B cell (primary cell): ENCODE results near the gene ALOX5AP. TPM values are rescaled to one million over a fixed set of nuclear protein-coding genes. Genes with fewer than 3 reads are reported as not detected.

ENCODE experiments used
- ATAC-seq: fragments of 200-7000 bp; cut with Tn5 transposase; one replicate; pipeline ENCODE4 v1.10.0; 2021; ENCODE audit warnings: low read depth, mild to moderate bottlenecking, moderate number of reproducible peaks, moderate library complexity
- CTCF ChIA-PET: fragments of 350-600 bp; sonication (Branson Sonifier 250); formaldehyde crosslinking; loops from one replicate; lab custom pipeline; 2021; ENCODE audit warnings: antibody characterized with exemption, inconsistent platforms; lab: Charles Lee
- POLR2A ChIA-PET: fragments of 350-600 bp; sonication (Branson Sonifier 250); formaldehyde crosslinking; loops from one replicate; lab custom pipeline; 2021; ENCODE audit warnings: antibody characterized with exemption; lab: Charles Lee
- DNase-seq: peaks from one replicate; pipeline ENCODE4 v3.0.0; 2013
- H2AFZ ChIP-seq: 2 replicates; pipeline ENCODE4 v1.6.1; 2012; ENCODE audit warnings: mild to moderate bottlenecking, low read depth, low read length; ENCODE audit not compliant: insufficient read depth, poor library complexity, severe bottlenecking
- H3K27ac ChIP-seq, 2 donors: 1 replicate in 1 of 2; 2 replicates in 1 of 2; pipeline ENCODE4 v1.5.1; 2012 to 2013; ENCODE audit warnings: low read length in 2 of 2, mild to moderate bottlenecking in 2 of 2, moderate library complexity in 1 of 2
- H3K27me3 ChIP-seq, 4 experiments: fragments of 200-600 bp in 1 of 4; sonication (generic) in 1 of 4; replicated peaks in 1 of 4; 1 replicate in 2 of 4; 2 replicates in 2 of 4; pipeline versions ENCODE4 v1.6.1 to v1.7.0; 2013 to 2016; ENCODE audit warnings: low read length in 3 of 4, mild to moderate bottlenecking in 2 of 4, mixed read lengths in 1 of 4, moderate library complexity in 1 of 4; ENCODE audit not compliant: insufficient read depth in 4 of 4, control insufficient read depth in 3 of 4; ENCODE audit errors: control extremely low read depth in 1 of 4
- H3K36me3 ChIP-seq, 2 experiments: replicated peaks in 1 of 2; 1 replicate in 1 of 2; 2 replicates in 1 of 2; pipeline versions ENCODE4 v1.6.1 to v1.7.1; 2013; ENCODE audit warnings: low read length in 1 of 2; ENCODE audit not compliant: insufficient read depth in 2 of 2, control insufficient read depth in 1 of 2; ENCODE audit errors: control extremely low read depth in 1 of 2, extremely low read depth in 1 of 2
- H3K4me1 ChIP-seq, 2 donors: fragments of 200-600 bp in 1 of 2; sonication (generic) in 1 of 2; 1 replicate in 1 of 2; 2 replicates in 1 of 2; pipeline versions ENCODE4 v1.5.1 to v1.6.1; 2013 to 2017; ENCODE audit warnings: low read length in 2 of 2; ENCODE audit not compliant: control insufficient read depth in 2 of 2, insufficient read depth in 2 of 2
- H3K4me2 ChIP-seq: replicated peaks from 2 replicates; pipeline ENCODE3; 2012; ENCODE audit warnings: mild to moderate bottlenecking, low read depth, low read length; ENCODE audit not compliant: poor library complexity, severe bottlenecking
- H3K4me3 ChIP-seq, 5 experiments: fragments of 200-600 bp in 1 of 5; sonication (generic) in 1 of 5; 1 replicate in 3 of 5; 2 replicates in 2 of 5; pipeline versions ENCODE4 v1.5.1 to v1.7.0; 2011 to 2016; ENCODE audit warnings: low read length in 4 of 5, mild to moderate bottlenecking in 4 of 5, low read depth in 2 of 5, control low read depth in 1 of 5, moderate library complexity in 1 of 5; ENCODE audit not compliant: insufficient read depth in 1 of 5; ENCODE audit errors: control extremely low read depth in 1 of 5, extremely low read depth in 1 of 5
- H3K79me2 ChIP-seq: fragments of 200-600 bp; sonication (generic); one replicate; pipeline ENCODE4 v1.6.0; 2016; ENCODE audit warnings: low read length; ENCODE audit not compliant: control insufficient read depth, insufficient read depth
- H3K9ac ChIP-seq: fragments of 200-600 bp; sonication (generic); 2 replicates; pipeline ENCODE4 v1.6.1; 2017; ENCODE audit warnings: mild to moderate bottlenecking, low read length, moderate library complexity
- H3K9me3 ChIP-seq, 3 donors: one replicate each; pipeline versions ENCODE4 v1.6.1 to v1.7.1; 2013; ENCODE audit warnings: low read length in 2 of 3; ENCODE audit not compliant: control insufficient read depth in 2 of 3, insufficient read depth in 1 of 3; ENCODE audit errors: control extremely low read depth in 1 of 3
- H4K20me1 ChIP-seq: 2 replicates; pipeline ENCODE4 v1.6.0; 2012; ENCODE audit warnings: mild to moderate bottlenecking, low read length; ENCODE audit not compliant: insufficient read depth, control insufficient read depth, poor library complexity, severe bottlenecking
- H3K27ac Mint-ChIP-seq: one replicate; pipeline ENCODE4 v1.8.0; 2021; ENCODE audit warnings: mixed read lengths
- H3K27me3 Mint-ChIP-seq: one replicate; pipeline ENCODE4 v1.8.0; 2021; ENCODE audit warnings: mixed read lengths
- H3K4me1 Mint-ChIP-seq: one replicate; pipeline ENCODE4 v1.8.0; 2021; ENCODE audit warnings: mixed read lengths
- H3K4me3 Mint-ChIP-seq: one replicate; pipeline ENCODE4 v1.8.0; 2021; ENCODE audit warnings: mixed read lengths
- H3K9me3 Mint-ChIP-seq: one replicate; pipeline ENCODE4 v1.8.0; 2022; ENCODE audit warnings: mixed read lengths; ENCODE audit not compliant: insufficient read depth
- EZH2 ChIP-seq: IDR thresholded peaks from 2 replicates; pipeline ENCODE4 v1.6.1; 2012; ENCODE audit warnings: borderline replicate concordance, low read depth, mild to moderate bottlenecking, moderate library complexity, low read length; ENCODE audit not compliant: insufficient read depth, poor library complexity, severe bottlenecking
- WGBS: methylation state at CpG from one replicate; pipeline ENCODE4 v1.1.5; 2013; ENCODE audit warnings: missing lambda C conversion rate; ENCODE audit not compliant: insufficient coverage; 5-methylcytosine and 5-hydroxymethylcytosine counted together
- intact Hi-C: fragments of 100-400 bp; cut with micrococcal nuclease; formaldehyde crosslinking; loops from one replicate; pipeline ENCODE4 v1.10.0; 2022
- polyA plus RNA-seq: library from polyadenylated mRNA; depleted of rRNA; stranded (reverse); fragments of >200 nt; gene quantifications from 2 replicates; pipeline ENCODE4 v1.2.3, GENCODE V29; 2012
- total RNA-seq, 2 donors: library from RNA; stranded (reverse); fragments of 120-200 nt in 1 of 2; gene quantifications; 1 replicate in 1 of 2; 2 replicates in 1 of 2; pipeline versions ENCODE4 v1.2.3 to v1.2.4, GENCODE V29; 2013 to 2022
- TF ChIP-seq, protein P1 (sequence below): fragments of 200-600 bp; IDR thresholded peaks from one replicate; pipeline ENCODE4 v1.8.0; 2022; ENCODE audit warnings: antibody characterized with exemption, mild to moderate bottlenecking

ALOX5AP gene
- total and polyA plus RNA-seq, 2 donors (not counting 1 experiment from before 2014, with no cell fraction given), result 81.4 to 87.5 TPM

DNA sequence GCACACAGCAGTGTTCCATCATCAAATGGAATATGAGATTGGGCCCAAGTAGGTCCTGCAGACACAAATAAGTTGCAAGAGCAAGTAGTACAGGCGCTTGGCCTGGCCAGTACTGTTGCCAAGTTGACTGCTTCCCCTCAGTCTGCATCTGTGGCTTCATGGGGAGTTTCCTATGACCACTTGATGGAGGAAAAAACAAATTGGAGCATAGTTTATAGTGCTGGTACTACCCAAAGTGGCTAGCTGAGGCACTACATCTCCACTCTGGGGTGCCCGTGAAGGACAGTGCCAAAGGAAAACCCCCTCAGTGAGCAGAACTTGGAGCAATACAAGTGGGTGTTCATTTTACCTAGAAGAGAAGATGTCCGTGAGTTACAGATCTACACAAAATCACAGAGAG is 10.6 kb upstream of the ALOX5AP start:
- Histone ChIP-seq H4K20me1 (no peaks in the 10 kb centered on the region), H3K36me3 (no peaks in the 10 kb centered on the region), H3K79me2 (no peaks in the 10 kb centered on the region), H3K9me3 (no peaks in the 10 kb centered on the region), H3K4me3 (no peak overlapping the region), H3K4me2 (no peak overlapping the region), H3K4me1 (peaks cover 28 to 30% of the 10 kb centered on the region in 2 donors), H3K27me3 (no peaks in the 10 kb centered on the region), H3K27ac (no peak overlapping the region), H2AFZ (no peak overlapping the region), H3K9ac (no peak overlapping the region)
- no peak for ATAC-seq
- intact Hi-C loops, result no loop called here
- DNase-seq, result no peak
- H3K4me3 Mint-ChIP-seq, result no peak overlapping the region
- CTCF ChIA-PET, result no interaction called here
- no peaks in the 10 kb centered on the region for H3K27me3 Mint-ChIP-seq
- TF ChIP-seq EZH2, result no peak
- TF ChIP-seq, protein P1, sequence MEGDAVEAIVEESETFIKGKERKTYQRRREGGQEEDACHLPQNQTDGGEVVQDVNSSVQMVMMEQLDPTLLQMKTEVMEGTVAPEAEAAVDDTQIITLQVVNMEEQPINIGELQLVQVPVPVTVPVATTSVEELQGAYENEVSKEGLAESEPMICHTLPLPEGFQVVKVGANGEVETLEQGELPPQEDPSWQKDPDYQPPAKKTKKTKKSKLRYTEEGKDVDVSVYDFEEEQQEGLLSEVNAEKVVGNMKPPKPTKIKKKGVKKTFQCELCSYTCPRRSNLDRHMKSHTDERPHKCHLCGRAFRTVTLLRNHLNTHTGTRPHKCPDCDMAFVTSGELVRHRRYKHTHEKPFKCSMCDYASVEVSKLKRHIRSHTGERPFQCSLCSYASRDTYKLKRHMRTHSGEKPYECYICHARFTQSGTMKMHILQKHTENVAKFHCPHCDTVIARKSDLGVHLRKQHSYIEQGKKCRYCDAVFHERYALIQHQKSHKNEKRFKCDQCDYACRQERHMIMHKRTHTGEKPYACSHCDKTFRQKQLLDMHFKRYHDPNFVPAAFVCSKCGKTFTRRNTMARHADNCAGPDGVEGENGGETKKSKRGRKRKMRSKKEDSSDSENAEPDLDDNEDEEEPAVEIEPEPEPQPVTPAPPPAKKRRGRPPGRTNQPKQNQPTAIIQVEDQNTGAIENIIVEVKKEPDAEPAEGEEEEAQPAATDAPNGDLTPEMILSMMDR, result no peak
- peaks cover 2% of the 10 kb centered on the region for H3K9me3 Mint-ChIP-seq
- 100% methylated on average over 1 of the region's 3 CpGs for WGBS
- H3K27ac Mint-ChIP-seq, result no peak overlapping the region
- POLR2A ChIA-PET, result interaction anchor here (0.7 kb wide), 1 partner anchor 55 kb away, joined by 5 read pairs; no protein-coding TSS in a partner anchor
- H3K4me1 Mint-ChIP-seq, result peaks cover 30% of the 10 kb centered on the region

DNA sequence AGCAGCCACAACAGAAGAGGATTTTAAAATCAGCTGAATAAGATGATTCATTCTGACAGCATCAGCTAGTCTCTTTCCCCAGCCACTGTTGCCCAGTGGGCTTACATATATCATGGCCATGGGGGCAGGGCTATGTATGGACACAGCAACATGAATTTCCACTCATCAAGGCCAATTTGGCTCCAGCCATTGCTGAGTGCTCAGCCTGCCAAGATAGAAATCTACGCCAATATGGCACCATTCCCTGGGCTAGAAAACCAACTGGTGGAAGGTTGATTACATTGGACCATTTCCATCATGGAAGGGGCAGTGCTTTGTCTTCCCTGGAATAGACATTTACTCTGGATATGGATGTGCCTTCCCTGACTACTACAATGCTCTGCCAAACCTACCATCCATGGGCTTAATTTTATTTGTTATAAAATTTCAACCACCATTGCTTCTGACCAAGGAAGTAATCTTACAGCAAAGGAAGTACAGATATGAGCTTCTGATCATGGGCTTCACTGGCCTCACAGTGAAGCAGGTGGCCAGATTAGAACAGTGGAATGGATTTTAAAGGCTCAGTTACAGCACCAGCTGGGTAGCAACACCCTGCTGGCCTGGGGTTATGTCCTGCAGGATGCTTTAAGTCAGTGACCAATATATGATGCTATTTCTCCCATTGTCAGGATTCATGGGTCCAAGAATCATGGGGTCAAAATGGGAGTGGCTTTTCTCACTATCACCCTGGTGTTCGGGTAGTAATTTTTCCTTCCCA is 9.8 kb upstream of the ALOX5AP start:
- no peak overlapping the region for H3K27ac ChIP-seq
- H3K79me2 ChIP-seq, result no peaks in the 10 kb centered on the region
- intact Hi-C loops, result no loop called here
- Mint-ChIP-seq H3K27me3 (no peaks in the 10 kb centered on the region), H3K27ac (no peak overlapping the region), H3K4me3 (no peak overlapping the region), H3K4me1 (peaks cover 23% of the 10 kb centered on the region), H3K9me3 (peaks cover 2% of the 10 kb centered on the region)
- no peaks in the 10 kb centered on the region for H3K36me3 ChIP-seq
- ChIA-PET CTCF (interaction anchor here (1.4 kb wide), 1 partner anchor 10 kb away, joined by 3 read pairs; the partner anchor contains the start of gene ALOX5AP), POLR2A (no interaction called here)
- no peaks in the 10 kb centered on the region for H3K27me3 ChIP-seq
- no peak overlapping the region for H3K9ac ChIP-seq
- TF ChIP-seq, protein P1, result no peak
- no peak for TF ChIP-seq EZH2
- peaks cover 22 to 23% of the 10 kb centered on the region in 2 donors for H3K4me1 ChIP-seq
- 100% methylated on average over 1 of the region's 2 CpGs for WGBS
- no peaks in the 10 kb centered on the region for H3K9me3 ChIP-seq
- H3K4me3 ChIP-seq, result no peak overlapping the region
- no peak for ATAC-seq
- no peaks in the 10 kb centered on the region for H4K20me1 ChIP-seq
- no peak overlapping the region for H2AFZ ChIP-seq
- no peak for DNase-seq
- H3K4me2 ChIP-seq, result no peak overlapping the region
